ENCODE results near the gene SND1.

SND1 gene

DNA sequence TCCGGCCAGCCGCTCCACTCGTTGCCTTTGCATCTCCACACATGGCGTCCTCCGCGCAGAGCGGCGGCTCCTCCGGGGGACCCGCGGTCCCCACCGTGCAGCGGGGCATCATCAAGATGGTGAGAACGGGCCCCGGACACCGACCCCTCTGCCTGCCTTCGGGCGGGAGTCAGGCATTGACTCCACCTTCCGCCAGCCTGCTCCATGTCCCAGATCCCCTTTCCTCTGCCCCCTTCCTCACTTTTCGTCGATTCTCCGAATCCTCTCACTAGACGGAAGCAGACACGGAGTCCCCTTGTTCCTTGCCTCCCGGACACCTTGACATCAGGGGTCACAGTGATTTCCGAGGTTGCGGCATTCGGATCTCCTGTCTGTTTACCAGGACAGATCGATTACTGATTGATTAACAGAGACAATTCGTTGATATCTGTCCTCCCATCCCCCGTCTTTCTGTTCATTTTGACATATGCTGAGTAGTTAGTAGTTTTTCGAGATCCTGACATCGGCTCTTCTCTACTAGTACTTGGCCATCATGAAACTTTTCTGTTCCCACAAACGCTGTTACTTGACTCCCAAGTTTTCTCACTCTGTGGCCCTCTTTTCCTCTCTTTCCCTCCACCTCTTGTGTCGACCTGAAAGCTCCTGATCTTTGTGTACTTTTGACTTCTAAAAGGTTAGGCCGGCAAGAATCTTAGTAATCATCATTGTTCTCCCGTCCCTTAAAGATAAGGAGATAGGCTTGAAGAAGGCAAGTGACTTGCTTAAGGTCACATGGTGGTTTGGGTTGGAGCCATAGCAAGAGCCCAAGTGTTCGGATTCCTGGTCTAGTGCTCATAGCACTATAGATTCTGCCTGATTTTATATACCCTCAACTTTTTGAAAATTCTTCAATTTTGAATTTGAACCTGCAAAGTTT lies 597 bp downstream of the SND1 start:
- H3K4me3 ChIP-seq (ENCODE audit: low read depth, low read length) = peak overlapping the region; percentile 83
- TF ChIP-seq, protein P1, sequence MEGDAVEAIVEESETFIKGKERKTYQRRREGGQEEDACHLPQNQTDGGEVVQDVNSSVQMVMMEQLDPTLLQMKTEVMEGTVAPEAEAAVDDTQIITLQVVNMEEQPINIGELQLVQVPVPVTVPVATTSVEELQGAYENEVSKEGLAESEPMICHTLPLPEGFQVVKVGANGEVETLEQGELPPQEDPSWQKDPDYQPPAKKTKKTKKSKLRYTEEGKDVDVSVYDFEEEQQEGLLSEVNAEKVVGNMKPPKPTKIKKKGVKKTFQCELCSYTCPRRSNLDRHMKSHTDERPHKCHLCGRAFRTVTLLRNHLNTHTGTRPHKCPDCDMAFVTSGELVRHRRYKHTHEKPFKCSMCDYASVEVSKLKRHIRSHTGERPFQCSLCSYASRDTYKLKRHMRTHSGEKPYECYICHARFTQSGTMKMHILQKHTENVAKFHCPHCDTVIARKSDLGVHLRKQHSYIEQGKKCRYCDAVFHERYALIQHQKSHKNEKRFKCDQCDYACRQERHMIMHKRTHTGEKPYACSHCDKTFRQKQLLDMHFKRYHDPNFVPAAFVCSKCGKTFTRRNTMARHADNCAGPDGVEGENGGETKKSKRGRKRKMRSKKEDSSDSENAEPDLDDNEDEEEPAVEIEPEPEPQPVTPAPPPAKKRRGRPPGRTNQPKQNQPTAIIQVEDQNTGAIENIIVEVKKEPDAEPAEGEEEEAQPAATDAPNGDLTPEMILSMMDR (IDR thresholded peaks at IDR 0.05; ENCODE audit: low read depth, low read length, missing control alignments) = no peak
- DNase-seq (ENCODE audit: low read depth) = no peak

DNA sequence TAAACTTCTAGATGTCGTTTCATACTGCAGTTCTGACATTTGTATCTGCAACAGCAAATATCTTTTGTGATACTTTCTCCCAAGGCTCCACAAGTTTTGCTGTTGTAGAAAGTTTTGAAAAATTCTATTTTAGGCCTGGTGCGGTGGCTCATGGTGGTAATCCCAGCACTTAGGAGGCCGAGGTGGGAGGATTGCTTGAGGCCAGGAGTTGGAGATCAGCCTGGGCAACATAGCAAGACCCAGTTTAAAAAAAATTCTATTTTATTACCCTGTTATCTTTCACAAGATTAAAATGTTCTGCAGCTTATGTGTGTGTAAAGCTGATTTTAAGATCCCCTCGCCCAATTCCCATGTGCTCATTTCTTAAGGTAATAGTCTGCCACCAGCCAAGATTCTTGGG lies 1.4 kb downstream of the SND1 start:
- no peak for DNase-seq (ENCODE audit: low read depth)
- TF ChIP-seq, protein P1 (IDR thresholded peaks at IDR 0.05; ENCODE audit: low read depth, low read length, missing control alignments) = no peak
- peak overlapping the region; percentile 83 for H3K4me3 ChIP-seq (ENCODE audit: low read depth, low read length)

DNA sequence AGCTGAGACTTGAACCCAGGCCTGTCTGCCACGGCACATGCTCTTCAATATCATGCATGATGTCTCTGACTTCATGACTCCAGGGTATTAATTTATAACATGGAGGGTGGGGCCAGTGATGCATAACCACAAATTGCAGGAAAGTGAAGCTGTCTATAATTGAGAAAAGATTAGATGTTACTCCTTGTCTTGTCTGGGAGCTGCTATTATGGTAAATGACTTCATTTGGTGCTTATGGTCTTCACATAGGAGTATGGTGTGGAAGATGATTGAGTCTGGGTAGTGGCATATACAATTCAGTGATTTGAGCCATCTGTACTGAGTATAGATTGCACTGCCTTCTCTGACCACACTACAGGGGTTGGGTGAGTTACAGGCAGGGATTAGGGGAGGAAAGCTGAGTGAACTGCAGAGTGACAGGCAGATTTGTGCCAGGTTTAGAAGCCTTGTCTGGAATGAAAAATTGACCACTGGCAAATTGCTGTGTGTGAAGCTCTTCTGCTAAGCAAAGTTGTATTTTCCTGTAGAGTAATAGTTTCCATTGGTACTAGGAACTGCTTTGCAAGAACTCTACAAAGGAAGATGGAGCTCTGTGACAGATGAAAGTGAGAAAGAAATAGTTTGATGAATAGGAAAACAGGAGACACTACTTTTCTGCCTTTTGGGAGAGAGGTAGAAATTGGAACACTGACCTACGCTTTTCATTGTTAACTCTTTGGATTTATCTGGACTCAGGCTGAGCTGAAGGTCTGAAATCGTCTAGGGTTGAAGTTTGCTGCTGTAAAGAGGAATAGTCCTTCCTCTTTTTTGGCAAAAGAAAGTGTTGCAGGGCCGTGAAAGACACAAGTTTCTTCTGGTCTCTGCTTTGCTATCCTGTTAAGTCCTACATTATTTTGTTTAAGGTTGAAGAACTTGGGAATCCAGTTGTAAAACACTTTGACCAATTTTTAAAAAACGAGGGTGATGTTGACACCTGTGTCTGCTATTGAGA lies 2.7 kb downstream of the SND1 start:
- TF ChIP-seq, protein P1 (IDR thresholded peaks at IDR 0.05; ENCODE audit: low read depth, low read length, missing control alignments) = peak; percentile 7
- peak overlapping the region; percentile 83 for H3K4me3 ChIP-seq (ENCODE audit: low read depth, low read length)
- DNase-seq (ENCODE audit: low read depth) = no peak

DNA sequence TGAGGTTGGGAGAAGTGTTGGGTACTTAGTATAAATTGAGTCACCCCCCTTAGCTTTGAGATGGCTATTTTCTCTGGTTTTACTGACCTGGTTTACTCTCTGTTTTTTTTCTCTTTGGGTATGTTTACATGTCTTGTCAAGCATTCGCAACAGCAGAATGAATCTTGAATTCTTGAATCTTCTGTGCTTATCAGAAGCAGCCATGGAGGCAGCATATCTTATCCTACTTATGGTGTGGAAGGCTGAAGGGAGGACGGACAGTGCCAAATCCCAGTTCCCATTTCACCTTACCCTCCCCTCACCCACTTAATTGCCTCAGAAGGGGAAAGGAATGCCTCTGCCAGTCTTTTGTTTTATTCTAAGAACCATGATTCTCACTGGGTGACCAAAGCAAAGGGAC lies 3.7 kb downstream of the SND1 start:
- no peak for DNase-seq (ENCODE audit: low read depth)
- no peak overlapping the region for H3K4me3 ChIP-seq (ENCODE audit: low read depth, low read length)

DNA sequence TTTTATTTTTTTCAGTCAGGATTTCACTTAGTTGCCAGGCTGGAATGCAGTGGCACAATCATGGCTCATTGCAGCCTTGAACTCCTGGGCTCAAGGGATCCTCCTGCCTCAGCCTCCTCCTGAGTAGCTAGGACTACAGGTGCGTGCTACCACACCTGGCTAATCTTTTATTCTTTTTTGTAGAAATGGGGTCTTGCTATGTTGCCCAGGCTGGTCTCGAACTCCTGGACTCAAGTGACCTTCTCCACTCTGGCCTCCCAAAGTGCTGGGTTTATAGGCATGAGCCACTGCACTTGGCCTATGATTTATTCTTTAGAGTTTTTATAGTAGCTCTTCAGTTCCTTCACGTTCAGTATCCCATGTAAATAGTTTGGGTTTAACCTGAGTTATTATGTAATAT lies 5.5 kb downstream of the SND1 start:
- DNase-seq (ENCODE audit: low read depth) = no peak
- H3K4me3 ChIP-seq (ENCODE audit: low read depth, low read length) = no peak overlapping the region
- TF ChIP-seq, protein P1 (IDR thresholded peaks at IDR 0.05; ENCODE audit: low read depth, low read length, missing control alignments) = no peak

More for the DNA sequence above, 3.7 kb downstream of the SND1 start:
- TF ChIP-seq, protein P1 (IDR thresholded peaks at IDR 0.05; ENCODE audit: low read depth, low read length, missing control alignments) = no peak

DNA sequence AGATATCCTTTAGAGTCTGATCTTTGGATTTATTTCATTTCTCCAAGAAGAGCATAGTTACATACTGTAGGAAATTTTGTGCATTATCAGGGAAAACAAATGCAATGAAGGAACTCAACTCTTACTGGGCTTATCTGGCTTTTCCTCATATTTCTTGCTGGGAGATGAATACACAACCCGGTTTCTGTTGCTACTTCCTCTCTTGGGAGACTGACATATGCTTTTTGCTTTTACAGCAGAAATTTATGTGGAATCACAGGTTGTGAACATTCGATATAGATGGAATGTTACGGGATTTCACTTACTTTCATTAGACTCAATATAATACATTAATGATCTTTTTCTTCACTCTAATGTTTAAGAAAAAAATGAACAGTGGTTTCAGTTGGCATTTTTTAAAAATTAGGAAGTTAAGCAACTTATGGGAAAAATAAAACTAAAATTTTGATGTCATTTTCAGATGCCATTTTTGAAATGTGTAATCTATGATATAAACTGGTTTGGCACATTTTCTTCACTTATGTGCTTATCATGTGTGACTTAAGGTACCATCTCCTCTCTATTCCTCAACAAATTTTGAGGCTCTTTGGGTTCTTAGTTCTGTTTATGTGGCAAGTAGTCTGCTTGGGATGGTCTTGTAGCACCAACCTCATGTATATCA lies 7.1 kb downstream of the SND1 start:
- TF ChIP-seq, protein P1 (IDR thresholded peaks at IDR 0.05; ENCODE audit: low read depth, low read length, missing control alignments) = no peak
- no peak overlapping the region for H3K4me3 ChIP-seq (ENCODE audit: low read depth, low read length)
- DNase-seq (ENCODE audit: low read depth) = no peak

Measured in GM12864 (cell line).